DOHH2 (cell line): Measurements from ENCODE around the gene PIERCE2.
"Not testable (repeated sequence)": the region's sequence is repeated elsewhere in the genome, so short reads cannot be mapped to it uniquely, and the experiment has no call there.

Experiments used
- EZH2phosphoT487 ChIP-seq: fragments of 200-600 bp; sonication (generic); IDR thresholded peaks from 2 replicates; pipeline ENCODE4 v1.6.1; 2017; ENCODE audit warnings: borderline replicate concordance, mild to moderate bottlenecking, antibody characterized with exemption, low read length, moderate library complexity, mixed read lengths
- TF ChIP-seq, protein P1 (sequence below): fragments of 200-600 bp; sonication (generic); IDR thresholded peaks from one replicate; pipeline ENCODE4 v1.5.1; 2014; ENCODE audit warnings: antibody characterized with exemption, mild to moderate bottlenecking, low read depth, low read length; ENCODE audit not compliant: poor library complexity, severe bottlenecking

DNA sequence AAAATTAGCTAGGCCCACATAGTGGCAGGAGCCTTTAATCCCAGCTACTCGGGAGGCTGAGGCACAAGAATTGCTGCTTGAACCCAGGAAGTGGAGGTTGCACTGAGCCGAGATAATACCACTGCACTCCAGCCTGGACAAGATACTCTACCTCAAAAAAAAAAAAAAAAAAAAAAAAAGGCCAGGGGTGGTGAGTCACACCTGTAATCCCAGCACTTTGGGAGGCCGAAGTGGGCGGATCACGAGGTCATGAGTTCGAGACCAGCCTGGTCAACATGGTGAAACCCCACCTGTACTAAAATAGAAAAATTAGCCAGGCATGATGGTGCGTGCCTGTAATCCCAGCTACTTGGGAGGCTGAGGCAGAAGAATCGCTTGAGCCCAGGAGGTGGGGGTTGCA is 8.2 kb upstream of the PIERCE2 start:
- TF ChIP-seq, protein P1, sequence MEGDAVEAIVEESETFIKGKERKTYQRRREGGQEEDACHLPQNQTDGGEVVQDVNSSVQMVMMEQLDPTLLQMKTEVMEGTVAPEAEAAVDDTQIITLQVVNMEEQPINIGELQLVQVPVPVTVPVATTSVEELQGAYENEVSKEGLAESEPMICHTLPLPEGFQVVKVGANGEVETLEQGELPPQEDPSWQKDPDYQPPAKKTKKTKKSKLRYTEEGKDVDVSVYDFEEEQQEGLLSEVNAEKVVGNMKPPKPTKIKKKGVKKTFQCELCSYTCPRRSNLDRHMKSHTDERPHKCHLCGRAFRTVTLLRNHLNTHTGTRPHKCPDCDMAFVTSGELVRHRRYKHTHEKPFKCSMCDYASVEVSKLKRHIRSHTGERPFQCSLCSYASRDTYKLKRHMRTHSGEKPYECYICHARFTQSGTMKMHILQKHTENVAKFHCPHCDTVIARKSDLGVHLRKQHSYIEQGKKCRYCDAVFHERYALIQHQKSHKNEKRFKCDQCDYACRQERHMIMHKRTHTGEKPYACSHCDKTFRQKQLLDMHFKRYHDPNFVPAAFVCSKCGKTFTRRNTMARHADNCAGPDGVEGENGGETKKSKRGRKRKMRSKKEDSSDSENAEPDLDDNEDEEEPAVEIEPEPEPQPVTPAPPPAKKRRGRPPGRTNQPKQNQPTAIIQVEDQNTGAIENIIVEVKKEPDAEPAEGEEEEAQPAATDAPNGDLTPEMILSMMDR = not testable (repeated sequence)
- TF ChIP-seq EZH2phosphoT487 = not testable (repeated sequence)
